CD14-positive monocyte (primary cell): ENCODE results near the gene TGM2. TPM values are rescaled to one million over a fixed set of nuclear protein-coding genes. Genes with fewer than 3 reads are reported as not detected.

Experiments
- DNase-seq, 3 donors: peaks; one replicate each; pipeline ENCODE4 v3.0.0-alpha.2; 2011 to 2022
- H2AFZ ChIP-seq: 2 replicates; pipeline ENCODE4 v1.6.0; 2012; ENCODE audit warnings: mild to moderate bottlenecking, low read depth, low read length, inconsistent platforms; ENCODE audit not compliant: insufficient read depth, poor library complexity, severe bottlenecking
- H3K27ac ChIP-seq, 2 donors: 1 replicate in 1 of 2; 2 replicates in 1 of 2; pipeline ENCODE4 v1.5.1; 2012 to 2013; ENCODE audit warnings: low read length in 2 of 2, control low read depth in 1 of 2, inconsistent platforms in 1 of 2, low read depth in 1 of 2, mild to moderate bottlenecking in 1 of 2
- H3K27me3 ChIP-seq, 2 donors: one replicate each; pipeline versions ENCODE4 v1.6.0 to v1.6.1; 2011 to 2013; ENCODE audit warnings: low read length in 2 of 2; ENCODE audit not compliant: control insufficient read depth in 2 of 2, insufficient read depth in 2 of 2
- H3K36me3 ChIP-seq, 2 donors: replicated peaks in 1 of 2; 1 replicate in 1 of 2; 2 replicates in 1 of 2; pipeline versions ENCODE4 v1.5.1 to v1.6.1; 2012 to 2013; ENCODE audit warnings: low read length in 2 of 2, control low read depth in 1 of 2, inconsistent platforms in 1 of 2, mild to moderate bottlenecking in 1 of 2; ENCODE audit not compliant: insufficient read depth in 2 of 2, control insufficient read depth in 1 of 2
- H3K4me1 ChIP-seq, 2 donors: 1 replicate in 1 of 2; 2 replicates in 1 of 2; pipeline versions ENCODE4 v1.5.1 to v1.6.1; 2012 to 2013; ENCODE audit warnings: low read length in 2 of 2, control low read depth in 1 of 2, inconsistent platforms in 1 of 2, mild to moderate bottlenecking in 1 of 2, moderate library complexity in 1 of 2; ENCODE audit not compliant: insufficient read depth in 2 of 2, control insufficient read depth in 1 of 2
- H3K4me2 ChIP-seq: replicated peaks from 2 replicates; pipeline ENCODE3; 2012; ENCODE audit warnings: low read length, moderate library complexity, mild to moderate bottlenecking; ENCODE audit not compliant: poor library complexity, severe bottlenecking; ENCODE audit errors: extremely low read depth
- H3K4me3 ChIP-seq, 3 experiments: fragments of 200-600 bp in 1 of 3; sonication (generic) in 1 of 3; replicated peaks in 1 of 3; 1 replicate in 2 of 3; 2 replicates in 1 of 3; pipeline ENCODE4 v1.5.1; 2011 to 2013; ENCODE audit warnings: low read length in 3 of 3, mild to moderate bottlenecking in 3 of 3, control low read depth in 2 of 3, low read depth in 2 of 3, inconsistent platforms in 1 of 3, moderate library complexity in 1 of 3
- H3K79me2 ChIP-seq: 2 replicates; pipeline ENCODE4 v1.6.0; 2012; ENCODE audit warnings: mild to moderate bottlenecking, control low read depth, inconsistent platforms, low read length, moderate library complexity; ENCODE audit not compliant: insufficient read depth
- H3K9ac ChIP-seq: 2 replicates; pipeline ENCODE4 v1.6.0; 2017; ENCODE audit warnings: low read length, mild to moderate bottlenecking; ENCODE audit not compliant: insufficient read depth, poor library complexity, severe bottlenecking
- H3K9me3 ChIP-seq, 2 donors: replicated peaks in 1 of 2; 1 replicate in 1 of 2; 2 replicates in 1 of 2; pipeline versions ENCODE4 v1.5.1 to v1.6.1; 2012 to 2013; ENCODE audit warnings: low read length in 2 of 2, control low read depth in 1 of 2; ENCODE audit not compliant: control insufficient read depth in 1 of 2, insufficient read depth in 1 of 2
- H4K20me1 ChIP-seq: 2 replicates; pipeline ENCODE4 v1.6.0; 2012; ENCODE audit warnings: mild to moderate bottlenecking, low read length, control low read depth, moderate library complexity; ENCODE audit not compliant: insufficient read depth
- H3K27ac Mint-ChIP-seq, 7 donors: one replicate each; pipeline ENCODE4 v1.8.0; 2020; ENCODE audit warnings: mild to moderate bottlenecking in 7 of 7, mixed read lengths in 7 of 7, moderate library complexity in 6 of 7, inconsistent platforms in 2 of 7
- H3K27me3 Mint-ChIP-seq, 3 donors: one replicate each; pipeline ENCODE4 v1.8.0; 2021 to 2022; ENCODE audit warnings: low read depth in 3 of 3, mild to moderate bottlenecking in 3 of 3, mixed read lengths in 3 of 3, moderate library complexity in 3 of 3, inconsistent platforms in 1 of 3
- H3K36me3 Mint-ChIP-seq, 2 donors: one replicate each; pipeline ENCODE4 v1.8.0; 2020; ENCODE audit warnings: mixed read lengths in 2 of 2, inconsistent platforms in 1 of 2, mild to moderate bottlenecking in 1 of 2
- H3K4me1 Mint-ChIP-seq: one replicate; pipeline ENCODE4 v1.8.0; 2020; ENCODE audit warnings: mild to moderate bottlenecking, mixed read lengths
- H3K4me3 Mint-ChIP-seq, 2 donors: one replicate each; pipeline ENCODE4 v1.8.0; 2020; ENCODE audit warnings: mild to moderate bottlenecking in 2 of 2, mixed read lengths in 2 of 2, moderate library complexity in 1 of 2
- H3K9me3 Mint-ChIP-seq, 7 donors: one replicate each; pipeline ENCODE4 v1.8.0; 2020 to 2022; ENCODE audit warnings: mixed read lengths in 7 of 7, mild to moderate bottlenecking in 6 of 7, moderate library complexity in 6 of 7, inconsistent platforms in 2 of 7
- CTCF ChIP-seq: fragments of 200-600 bp; IDR thresholded peaks from one replicate; pipeline ENCODE4 v1.8.0; 2022; ENCODE audit warnings: antibody characterized with exemption, mild to moderate bottlenecking
- WGBS: methylation state at CpG from one replicate; pipeline ENCODE4 v1.1.5; 2013; ENCODE audit warnings: missing lambda C conversion rate; ENCODE audit not compliant: insufficient coverage; 5-methylcytosine and 5-hydroxymethylcytosine counted together
- intact Hi-C, 2 donors: fragments of 100-400 bp; cut with micrococcal nuclease; formaldehyde crosslinking; loops; one replicate each; pipeline versions ENCODE4 v1.15.0 to v1.15.1; 2023
- polyA plus RNA-seq, 3 donors: library from polyadenylated mRNA; depleted of rRNA in 1 of 3; unstranded in 2 of 3; stranded (reverse) in 1 of 3; fragments of 300-500 nt in 2 of 3; fragments of >200 nt in 1 of 3; fragmentation: Illumina TruSeq in 2 of 3; gene quantifications; 1 replicate in 2 of 3; 2 replicates in 1 of 3; pipeline ENCODE4 v1.2.3, GENCODE V29; 2012 to 2021

TGM2 gene
- polyA plus RNA-seq, 3 donors = 0.47 to 1.7 (median 1.6) TPM

GRCh38 chr20:38111366-38112232, 53.5 kb downstream of the TGM2 start:
- TF ChIP-seq CTCF = no peak
- peaks cover 8 to 15% of the 10 kb centered on the region in 2 donors for H3K4me1 ChIP-seq
- H2AFZ ChIP-seq = no peak overlapping the region
- no peak overlapping the region for H3K27ac ChIP-seq
- Mint-ChIP-seq H3K9me3 (no peaks in the 10 kb centered on the region), H3K4me3 (no peak overlapping the region), H3K4me1 (peaks cover 40% of the 10 kb centered on the region), H3K27me3 (no peaks in the 10 kb centered on the region), H3K36me3 (peaks cover 0 to 1% of the 10 kb centered on the region in 2 donors), H3K27ac (peak overlapping the region in 4 of 7 donors; percentile 29 to 75 (median 51))
- H3K36me3 ChIP-seq = no peaks in the 10 kb centered on the region
- DNase-seq = no peak
- no peaks in the 10 kb centered on the region for H3K9me3 ChIP-seq
- 72% methylated on average over 5 of the region's 8 CpGs for WGBS
- H4K20me1 ChIP-seq = no peaks in the 10 kb centered on the region
- no peaks in the 10 kb centered on the region for H3K27me3 ChIP-seq
- H3K9ac ChIP-seq = no peak overlapping the region
- no peak overlapping the region for H3K4me3 ChIP-seq
- intact Hi-C loops = loop anchor here (5.0 kb wide), 3 partner anchors 34 to 111 kb away; partner anchors contain the start of gene TGM2 (in 1 of the 2)
- no peaks in the 10 kb centered on the region for H3K79me2 ChIP-seq
- H3K4me2 ChIP-seq = no peak overlapping the region

GRCh38 chr20:38110525-38111178, 54.4 kb downstream of the TGM2 start:
- Histone ChIP-seq H3K4me2 (no peak overlapping the region), H3K36me3 (no peaks in the 10 kb centered on the region), H3K4me3 (no peak overlapping the region), H3K27ac (no peak overlapping the region), H3K9ac (no peak overlapping the region), H2AFZ (no peak overlapping the region), H3K9me3 (no peaks in the 10 kb centered on the region), H3K4me1 (peaks cover 8 to 15% of the 10 kb centered on the region in 2 donors), H4K20me1 (no peaks in the 10 kb centered on the region), H3K79me2 (no peaks in the 10 kb centered on the region), H3K27me3 (no peaks in the 10 kb centered on the region)
- DNase-seq = no peak
- no peaks in the 10 kb centered on the region for H3K9me3 Mint-ChIP-seq
- no peak overlapping the region for H3K4me3 Mint-ChIP-seq
- no peaks in the 10 kb centered on the region for H3K27me3 Mint-ChIP-seq
- intact Hi-C loops = loop anchor here (5.0 kb wide), 3 partner anchors 33 to 112 kb away; partner anchors contain the start of gene TGM2 (in 1 of the 2)
- peaks cover 39% of the 10 kb centered on the region for H3K4me1 Mint-ChIP-seq
- TF ChIP-seq CTCF = no peak
- peak overlapping the region in 2 of 7 donors; percentile 23 to 76 for H3K27ac Mint-ChIP-seq
- WGBS = 100% methylated on average over 8 of the region's 8 CpGs
- peaks cover 0 to 1% of the 10 kb centered on the region in 2 donors for H3K36me3 Mint-ChIP-seq
